HG03175 (cell line): ENCODE data around the gene TSPAN9.
A peak's percentile ranks its signal among the peaks of the same experiment; 100 is the strongest.

Source experiments
- ATAC-seq: cut with Tn5 transposase; IDR thresholded peaks from one replicate; pipeline ENCODE4 v1.9.1; 2021; ENCODE audit warnings: mild to moderate bottlenecking, moderate library complexity; ENCODE audit not compliant: unreplicated experiment

The TSPAN9 gene

GRCh38 chr12:3076730-3077571 lies at the start of gene TSPAN9:
Gene TSPAN9, plus strand, starts transcription at chr12:3077379. Its CDS starts 123,815 bp downstream, at chr12:3201194.
- ATAC-seq = peak; percentile 63

- no peak for ATAC-seq
These were observed 49.1 kb upstream of the TSPAN9 start for GRCh38 chr12:3028108-3028507.

GRCh38 chr12:3030821-3031429 lies 46.3 kb upstream of the TSPAN9 start:
- no peak for ATAC-seq

GRCh38 chr12:3032161-3032560 lies 45.0 kb upstream of the TSPAN9 start:
- no peak for ATAC-seq

GRCh38 chr12:3032770-3033538 lies 44.2 kb upstream of the TSPAN9 start:
- ATAC-seq = no peak

- no peak for ATAC-seq
These were observed 43.7 kb upstream of the TSPAN9 start for GRCh38 chr12:3033539-3033867.

GRCh38 chr12:3034067-3034750 lies 43.0 kb upstream of the TSPAN9 start:
- no peak for ATAC-seq

- ATAC-seq = no peak
These were observed 42.0 kb upstream of the TSPAN9 start for GRCh38 chr12:3035171-3035570.

- no peak for ATAC-seq
These were observed 41.1 kb upstream of the TSPAN9 start for GRCh38 chr12:3035815-3036702.

GRCh38 chr12:3036901-3037600 lies 40.1 kb upstream of the TSPAN9 start:
- ATAC-seq = no peak

GRCh38 chr12:3038166-3038565 lies 39.0 kb upstream of the TSPAN9 start:
- no peak for ATAC-seq

- no peak for ATAC-seq
These were observed 38.2 kb upstream of the TSPAN9 start for GRCh38 chr12:3038926-3039510.

GRCh38 chr12:3040026-3040656 lies 37.0 kb upstream of the TSPAN9 start:
- no peak for ATAC-seq

GRCh38 chr12:3040663-3041544 lies 36.3 kb upstream of the TSPAN9 start:
- no peak for ATAC-seq

GRCh38 chr12:3041558-3042164 lies 35.5 kb upstream of the TSPAN9 start:
- ATAC-seq = peak; percentile 60

GRCh38 chr12:3042394-3042793 lies 34.8 kb upstream of the TSPAN9 start:
- ATAC-seq = no peak

- no peak for ATAC-seq
These were observed 34.4 kb upstream of the TSPAN9 start for GRCh38 chr12:3042826-3043225.
